ENCODE measurements around the gene CNKSR3. TPM values are rescaled to one million over a fixed set of nuclear protein-coding genes. Genes with fewer than 3 reads are reported as not detected.

The CNKSR3 gene
- total and polyA plus RNA-seq, 2 experiments from 2014 or later, result 1.9 to 5.7 TPM

GRCh38 chr6:154499855-154500589, 10.5 kb downstream of the CNKSR3 start:
- Histone ChIP-seq H3F3A (replicated peaks; ENCODE audit: low read depth) (no peaks in the 10 kb centered on the region), H3K4me2 (0 out of 2 replicates have a peak overlapping the region, but pooled peaks have one; percentile 11), H3K9me2 (ENCODE audit: insufficient read depth) (no peaks in the 10 kb centered on the region), H3K79me2 (replicated peaks; ENCODE audit: insufficient read depth) (peaks cover 8% of the 10 kb centered on the region; the same call in 1 of the 2 replicates), H3K27ac (ENCODE audit: low read depth) (no peak overlapping the region), H3K4me3 (no peak overlapping the region), H2AFZ (no peak overlapping the region), H3K27me3 (ENCODE audit: insufficient read depth) (peaks cover 25% of the 10 kb centered on the region), H4K20me1 (replicated peaks; ENCODE audit: insufficient read depth) (peaks cover 14% of the 10 kb centered on the region), H3K4me1 (ENCODE audit: insufficient read depth) (peaks cover 26% of the 10 kb centered on the region), H3K36me3 (ENCODE audit: insufficient read depth) (no peaks in the 10 kb centered on the region)
- Mint-ChIP-seq H3K4me3 (no peak overlapping the region), H3K9me3 (no peaks in the 10 kb centered on the region; the same call in 2 of the 3 replicates), H3K27me3 (ENCODE audit: insufficient read depth, low read depth, poor library complexity) (peaks cover 12% of the 10 kb centered on the region), H3K4me1 (peaks cover 40% of the 10 kb centered on the region), H3K36me3 (ENCODE audit: low read depth) (no peaks in the 10 kb centered on the region), H3K27ac (no peak overlapping the region)
- TF ChIP-seq ETS1 (IDR thresholded peaks at IDR 0.05), result no peak
- TF ChIP-seq, protein P1, sequence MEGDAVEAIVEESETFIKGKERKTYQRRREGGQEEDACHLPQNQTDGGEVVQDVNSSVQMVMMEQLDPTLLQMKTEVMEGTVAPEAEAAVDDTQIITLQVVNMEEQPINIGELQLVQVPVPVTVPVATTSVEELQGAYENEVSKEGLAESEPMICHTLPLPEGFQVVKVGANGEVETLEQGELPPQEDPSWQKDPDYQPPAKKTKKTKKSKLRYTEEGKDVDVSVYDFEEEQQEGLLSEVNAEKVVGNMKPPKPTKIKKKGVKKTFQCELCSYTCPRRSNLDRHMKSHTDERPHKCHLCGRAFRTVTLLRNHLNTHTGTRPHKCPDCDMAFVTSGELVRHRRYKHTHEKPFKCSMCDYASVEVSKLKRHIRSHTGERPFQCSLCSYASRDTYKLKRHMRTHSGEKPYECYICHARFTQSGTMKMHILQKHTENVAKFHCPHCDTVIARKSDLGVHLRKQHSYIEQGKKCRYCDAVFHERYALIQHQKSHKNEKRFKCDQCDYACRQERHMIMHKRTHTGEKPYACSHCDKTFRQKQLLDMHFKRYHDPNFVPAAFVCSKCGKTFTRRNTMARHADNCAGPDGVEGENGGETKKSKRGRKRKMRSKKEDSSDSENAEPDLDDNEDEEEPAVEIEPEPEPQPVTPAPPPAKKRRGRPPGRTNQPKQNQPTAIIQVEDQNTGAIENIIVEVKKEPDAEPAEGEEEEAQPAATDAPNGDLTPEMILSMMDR (conservative IDR thresholded peaks at IDR 0.05; ENCODE audit: low read depth in 2 of 2), result no peak
- no peak for ATAC-seq
- DNase-seq (ENCODE audit: low spot score), result no peak

GRCh38 chr6:154498340-154498934, 12.0 kb downstream of the CNKSR3 start:
- DNase-seq (ENCODE audit: low spot score), result no peak
- no peak overlapping the region for H3K4me2 ChIP-seq
- TF ChIP-seq ZNF331 (CRISPR knock-in tag; IDR thresholded peaks at IDR 0.05; ENCODE audit: low read depth) (no peak), ETS1 (IDR thresholded peaks at IDR 0.05) (no peak), ZNF114 (CRISPR knock-in tag; IDR thresholded peaks at IDR 0.05) (no peak), ZNF462 (CRISPR knock-in tag; IDR thresholded peaks at IDR 0.05) (no peak), NANOG (IDR thresholded peaks at IDR 0.05; ENCODE audit: borderline replicate concordance) (no peak), JUNB (IDR thresholded peaks at IDR 0.05; ENCODE audit: unreplicated experiment) (no peak), CREB1 (CRISPR knock-in tag; IDR thresholded peaks at IDR 0.05; ENCODE audit: low read depth) (no peak)

More at GRCh38 chr6:154498340-154498934, 12.0 kb downstream of the CNKSR3 start:
- Mint-ChIP-seq H3K36me3 (ENCODE audit: low read depth) (no peaks in the 10 kb centered on the region), H3K4me1 (peaks cover 31% of the 10 kb centered on the region), H3K4me3 (no peak overlapping the region), H3K27ac (no peak overlapping the region; the same call in 1 of the 2 replicates), H3K27me3 (ENCODE audit: insufficient read depth, low read depth, poor library complexity) (peaks cover 6% of the 10 kb centered on the region), H3K9me3 (no peaks in the 10 kb centered on the region; the same call in 2 of the 3 replicates)
- H2AFZ ChIP-seq, result no peak overlapping the region
- peaks cover 10% of the 10 kb centered on the region; the same call in 1 of the 2 replicates for H3K79me2 ChIP-seq (replicated peaks; ENCODE audit: insufficient read depth)
- peaks cover 3% of the 10 kb centered on the region for H4K20me1 ChIP-seq (replicated peaks; ENCODE audit: insufficient read depth)
- peaks cover 19% of the 10 kb centered on the region for H3K4me1 ChIP-seq (ENCODE audit: insufficient read depth)
- H3F3A ChIP-seq (replicated peaks; ENCODE audit: low read depth), result no peaks in the 10 kb centered on the region
- no peaks in the 10 kb centered on the region for H3K9me2 ChIP-seq (ENCODE audit: insufficient read depth)
- H3K27me3 ChIP-seq (ENCODE audit: insufficient read depth), result peaks cover 11% of the 10 kb centered on the region
- no peak overlapping the region for H3K4me3 ChIP-seq
- H3K27ac ChIP-seq (ENCODE audit: low read depth), result no peak overlapping the region
- H3K36me3 ChIP-seq (ENCODE audit: insufficient read depth), result no peaks in the 10 kb centered on the region
- ATAC-seq, result no peak

All from GM23338 (cell line).